OCI-LY1 (cell line): ENCODE results near the gene JMJD8.

Experiments
- CTCF ChIP-seq: fragments of 200-600 bp; sonication (generic), shearing (Covaris generic); IDR thresholded peaks from 2 replicates; pipeline ENCODE4 v1.5.1; 2017; ENCODE audit warnings: mild to moderate bottlenecking, antibody characterized with exemption, low read length, moderate library complexity, mixed read lengths
- EZH2 ChIP-seq: fragments of 200-600 bp; sonication (generic), shearing (Covaris generic); IDR thresholded peaks from 2 replicates; pipeline ENCODE4 v1.8.0; 2017; ENCODE audit warnings: borderline replicate concordance, mixed run types, mild to moderate bottlenecking, antibody characterized with exemption, low read length, moderate library complexity, mixed read lengths

- TF ChIP-seq CTCF: no peak
- TF ChIP-seq EZH2: no peak
These were observed 11.8 kb downstream of the JMJD8 start for GRCh38 chr16:672371-672770.
